HCT116 (cell line): ENCODE results near the gene DBNL.

Source experiments
- ATF3 ChIP-seq: IDR thresholded peaks from 2 replicates; pipeline ENCODE4 v1.6.1; 2012
- CTCF ChIP-seq, 3 experiments: fragments of 200-600 bp in 1 of 3; sonication (generic) in 1 of 3; IDR thresholded peaks in 2 of 3; conservative IDR thresholded peaks in 1 of 3; 2 replicates each; pipeline ENCODE4 v1.5.1; 2012 to 2017; ENCODE audit warnings: low read depth in 2 of 3, low read length in 2 of 3, antibody characterized with exemption in 1 of 3, borderline replicate concordance in 1 of 3, control low read depth in 1 of 3, mild to moderate bottlenecking in 1 of 3, mixed read lengths in 1 of 3, mixed run types in 1 of 3, moderate library complexity in 1 of 3; ENCODE audit not compliant: insufficient read depth in 1 of 3
- EGR1 ChIP-seq: IDR thresholded peaks from 2 replicates; pipeline ENCODE4 v1.6.1; 2012; ENCODE audit warnings: low read depth
- POLR2A ChIP-seq: IDR thresholded peaks from 2 replicates; pipeline ENCODE4 v1.7.0; 2011; ENCODE audit warnings: borderline replicate concordance; ENCODE audit not compliant: insufficient read depth, insufficient read length; ENCODE audit errors: extremely low read depth
- POLR2AphosphoS5 ChIP-seq: IDR thresholded peaks from 2 replicates; pipeline ENCODE4 v1.6.1; 2011; ENCODE audit warnings: mild to moderate bottlenecking, low read depth, low read length, moderate library complexity
- TCF7L2 ChIP-seq: IDR thresholded peaks from 2 replicates; pipeline ENCODE4 v1.7.0; 2011; ENCODE audit warnings: borderline replicate concordance, inconsistent platforms; ENCODE audit not compliant: insufficient read depth, insufficient read length; ENCODE audit errors: extremely low read depth

GRCh38 chr7:44050121-44050914 is 5.8 kb downstream of the DBNL start:
- TF ChIP-seq CTCF (IDR thresholded peaks at IDR 0.05 in 2 of 3, conservative IDR thresholded peaks at IDR 0.05 in 1 of 3; ENCODE audit: borderline replicate concordance in 1 of 3, insufficient read depth in 1 of 3, low read depth in 2 of 3, low read length in 2 of 3) (no peak), EGR1 (no peak), POLR2AphosphoS5 (no peak), POLR2A (no peak), TCF7L2 (no peak), ATF3 (no peak)
